Brain microvascular endothelial cell (primary cell): Measurements from ENCODE around the gene CENPW.
A peak's percentile ranks its signal among the peaks of the same experiment; 100 is the strongest.

Source experiments
- DNase-seq: peaks from one replicate; pipeline ENCODE4 v3.0.0-alpha.2; 2020
- H3K27ac ChIP-seq: fragments of 250-450 bp; sonication (Bioruptor Pico); 2 replicates; pipeline ENCODE4 v1.5.1; 2020; ENCODE audit warnings: mild to moderate bottlenecking, moderate library complexity
- H3K27me3 ChIP-seq: fragments of 250-450 bp; sonication (Bioruptor Pico); replicated peaks from 2 replicates; pipeline ENCODE4 v1.5.1; 2020; ENCODE audit warnings: mild to moderate bottlenecking
- H3K36me3 ChIP-seq: fragments of 250-450 bp; sonication (Bioruptor Pico); replicated peaks from 2 replicates; pipeline ENCODE4 v1.5.1; 2020; ENCODE audit warnings: mild to moderate bottlenecking
- H3K4me3 ChIP-seq: 2 replicates; pipeline ENCODE4 v1.5.1; 2011; ENCODE audit warnings: low read depth, mild to moderate bottlenecking, control low read depth, low read length, moderate library complexity
- in situ Hi-C: cut with HindIII; loops from 2 replicates; pipeline ENCODE4 v1.10.0; 2017; ENCODE audit warnings: low sequenced_read_pairs, low pct_ligation_motif_present
- TF ChIP-seq, protein P1 (sequence below): IDR thresholded peaks from 2 replicates; pipeline ENCODE4 v1.5.1; 2011; ENCODE audit warnings: low read depth, mild to moderate bottlenecking, moderate library complexity, low read length, control low read depth, inconsistent platforms; ENCODE audit errors: missing control alignments

Gene CENPW

DNA sequence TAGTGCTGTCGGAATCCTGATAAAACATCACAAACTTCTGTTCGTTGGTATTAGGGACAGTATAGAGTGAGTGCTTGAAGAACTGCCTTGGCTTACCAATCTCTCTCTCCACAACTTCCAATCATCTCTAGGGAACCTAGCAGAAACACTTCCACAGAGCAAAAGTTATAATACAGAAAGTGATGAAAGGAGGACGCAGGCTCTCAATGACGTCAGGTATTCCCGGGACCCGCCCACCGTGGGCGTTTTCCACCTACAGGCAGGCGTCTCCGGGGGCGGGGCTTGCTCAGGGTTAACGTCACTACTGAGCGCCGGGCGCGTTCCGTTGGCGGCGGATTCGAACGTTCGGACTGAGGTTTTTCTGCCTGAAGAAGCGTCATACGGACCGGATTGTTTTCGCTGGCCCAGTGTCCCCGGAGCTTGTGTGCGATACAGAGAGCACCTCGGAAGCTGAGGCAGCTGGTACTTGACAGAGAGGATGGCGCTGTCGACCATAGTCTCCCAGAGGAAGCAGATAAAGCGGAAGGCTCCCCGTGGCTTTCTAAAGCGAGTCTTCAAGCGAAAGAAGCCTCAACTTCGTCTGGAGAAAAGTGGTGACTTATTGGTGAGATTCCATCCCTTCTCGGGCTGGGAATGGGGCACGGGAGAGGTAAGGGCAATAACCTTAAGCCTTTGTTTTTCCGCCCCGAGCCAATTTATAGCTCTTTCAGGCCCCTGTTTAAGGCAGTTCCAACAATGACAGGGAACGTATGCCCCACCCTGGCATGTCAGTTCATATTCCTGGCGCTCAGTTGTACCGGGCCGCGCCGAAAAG lies at the start of gene CENPW:
TSS of gene CENPW (plus strand) at position 320 of the 814 bp plus-strand sequence. CDS start at position 479, 159 bp downstream.
- Histone ChIP-seq H3K27ac (no peak within 1 kb of the TSS), H3K36me3 (no peaks in the 10 kb centered on the region), H3K4me3 (peak within 1 kb of the TSS; percentile 93), H3K27me3 (no peaks in the 10 kb centered on the region)
- DNase-seq: peak; percentile 88
- TF ChIP-seq, protein P1, sequence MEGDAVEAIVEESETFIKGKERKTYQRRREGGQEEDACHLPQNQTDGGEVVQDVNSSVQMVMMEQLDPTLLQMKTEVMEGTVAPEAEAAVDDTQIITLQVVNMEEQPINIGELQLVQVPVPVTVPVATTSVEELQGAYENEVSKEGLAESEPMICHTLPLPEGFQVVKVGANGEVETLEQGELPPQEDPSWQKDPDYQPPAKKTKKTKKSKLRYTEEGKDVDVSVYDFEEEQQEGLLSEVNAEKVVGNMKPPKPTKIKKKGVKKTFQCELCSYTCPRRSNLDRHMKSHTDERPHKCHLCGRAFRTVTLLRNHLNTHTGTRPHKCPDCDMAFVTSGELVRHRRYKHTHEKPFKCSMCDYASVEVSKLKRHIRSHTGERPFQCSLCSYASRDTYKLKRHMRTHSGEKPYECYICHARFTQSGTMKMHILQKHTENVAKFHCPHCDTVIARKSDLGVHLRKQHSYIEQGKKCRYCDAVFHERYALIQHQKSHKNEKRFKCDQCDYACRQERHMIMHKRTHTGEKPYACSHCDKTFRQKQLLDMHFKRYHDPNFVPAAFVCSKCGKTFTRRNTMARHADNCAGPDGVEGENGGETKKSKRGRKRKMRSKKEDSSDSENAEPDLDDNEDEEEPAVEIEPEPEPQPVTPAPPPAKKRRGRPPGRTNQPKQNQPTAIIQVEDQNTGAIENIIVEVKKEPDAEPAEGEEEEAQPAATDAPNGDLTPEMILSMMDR: no peak
- in situ Hi-C loops: no loop called here

- in situ Hi-C loops: no loop called here
- no peak overlapping the region for H3K27ac ChIP-seq
- H3K4me3 ChIP-seq: no peak overlapping the region
- H3K36me3 ChIP-seq: no peaks in the 10 kb centered on the region
- TF ChIP-seq, protein P1: no peak
- no peaks in the 10 kb centered on the region for H3K27me3 ChIP-seq
- no peak for DNase-seq
Observed at GRCh38 chr6:126293891-126294524, 45.9 kb upstream of the CENPW start.

GRCh38 chr6:126300126-126300525 lies 39.8 kb upstream of the CENPW start:
- DNase-seq: no peak
- Histone ChIP-seq H3K4me3 (no peak overlapping the region), H3K36me3 (no peaks in the 10 kb centered on the region), H3K27ac (no peak overlapping the region), H3K27me3 (no peaks in the 10 kb centered on the region)
- in situ Hi-C loops: no loop called here
- TF ChIP-seq, protein P1: no peak

DNA sequence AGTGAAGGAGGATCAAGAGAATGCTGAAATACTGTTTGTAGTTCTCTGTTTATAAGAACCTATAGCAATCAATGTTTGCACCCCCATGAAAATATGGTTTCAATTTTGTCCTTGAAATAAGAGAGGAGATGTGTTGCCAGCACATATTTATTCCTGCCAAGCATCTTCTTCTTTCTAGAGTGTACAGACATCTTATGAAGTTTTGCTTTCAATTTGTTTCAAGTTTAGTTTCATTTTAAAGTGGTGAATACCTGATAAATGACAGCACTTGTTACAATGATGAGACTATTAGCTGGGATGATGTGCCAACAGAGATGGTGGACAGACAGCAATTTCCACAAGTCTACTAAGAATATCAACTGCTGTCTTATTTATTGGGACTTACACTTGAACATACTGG lies 39.2 kb upstream of the CENPW start:
- no peak overlapping the region for H3K27ac ChIP-seq
- TF ChIP-seq, protein P1: no peak
- H3K4me3 ChIP-seq: no peak overlapping the region
- no peaks in the 10 kb centered on the region for H3K36me3 ChIP-seq
- in situ Hi-C loops: no loop called here
- no peaks in the 10 kb centered on the region for H3K27me3 ChIP-seq
- no peak for DNase-seq

DNA sequence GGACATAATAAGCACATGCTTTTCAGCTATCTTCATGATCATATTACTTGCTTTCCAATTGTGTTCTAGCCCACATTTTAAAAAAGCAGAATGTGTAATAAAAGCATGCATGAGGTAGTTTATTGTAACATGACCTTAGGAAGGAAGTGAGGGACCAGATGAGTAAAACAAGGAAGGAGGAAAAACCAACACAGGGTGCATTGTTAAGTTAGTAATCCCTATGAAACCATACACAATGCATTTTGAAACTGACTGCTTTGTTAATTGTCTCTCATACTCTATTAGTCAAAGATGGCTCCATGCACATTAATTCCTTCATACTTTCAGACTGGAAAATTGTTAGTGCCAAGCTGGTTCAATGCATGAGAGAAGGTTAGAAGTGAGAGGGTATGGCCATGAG lies 37.7 kb upstream of the CENPW start:
- in situ Hi-C loops: no loop called here
- no peaks in the 10 kb centered on the region for H3K27me3 ChIP-seq
- H3K36me3 ChIP-seq: no peaks in the 10 kb centered on the region
- DNase-seq: no peak
- TF ChIP-seq, protein P1: no peak
- no peak overlapping the region for H3K4me3 ChIP-seq
- no peak overlapping the region for H3K27ac ChIP-seq
